ENCODE measurements around the gene OSGIN1.

The OSGIN1 gene

GRCh38 chr16:83970430-83970815 is 17.4 kb downstream of the OSGIN1 start:
- in situ Hi-C loops (cut with MboI; ENCODE audit: low pct_unique_long_range_greater_than_20kb, low sequenced_read_pairs, unreplicated experiment): loop anchor here (25.0 kb wide), 1 partner anchor 92 kb away; no protein-coding TSS in a partner anchor
- DNase-seq (ENCODE audit: low spot score): no peak
- no peak for TF ChIP-seq CTCF (IDR thresholded peaks at IDR 0.05; ENCODE audit: extremely low read depth, insufficient read depth, missing control alignments)

- DNase-seq (ENCODE audit: low spot score): no peak
- no peak for TF ChIP-seq CTCF (IDR thresholded peaks at IDR 0.05; ENCODE audit: extremely low read depth, insufficient read depth, missing control alignments)
- in situ Hi-C loops (cut with MboI; ENCODE audit: low pct_unique_long_range_greater_than_20kb, low sequenced_read_pairs, unreplicated experiment): loop anchor here (25.0 kb wide), 1 partner anchor 91 kb away; no protein-coding TSS in a partner anchor
Measured at GRCh38 chr16:83971165-83972130, 18.4 kb downstream of the OSGIN1 start.

- DNase-seq (ENCODE audit: low spot score): no peak
- no peak for TF ChIP-seq CTCF (IDR thresholded peaks at IDR 0.05; ENCODE audit: extremely low read depth, insufficient read depth, missing control alignments)
- in situ Hi-C loops (cut with MboI; ENCODE audit: low pct_unique_long_range_greater_than_20kb, low sequenced_read_pairs, unreplicated experiment): loop anchor here (25.0 kb wide), 1 partner anchor 90 kb away; no protein-coding TSS in a partner anchor
Measured at GRCh38 chr16:83972256-83973008, 19.4 kb downstream of the OSGIN1 start.

- no peak for TF ChIP-seq CTCF (IDR thresholded peaks at IDR 0.05; ENCODE audit: extremely low read depth, insufficient read depth, missing control alignments)
- in situ Hi-C loops (cut with MboI; ENCODE audit: low pct_unique_long_range_greater_than_20kb, low sequenced_read_pairs, unreplicated experiment): loop anchor here (25.0 kb wide), 1 partner anchor 89 kb away; no protein-coding TSS in a partner anchor
- no peak for DNase-seq (ENCODE audit: low spot score)
Measured at GRCh38 chr16:83973077-83973476, 20.0 kb downstream of the OSGIN1 start.

GRCh38 chr16:83973581-83974385 is 20.7 kb downstream of the OSGIN1 start:
- in situ Hi-C loops (cut with MboI; ENCODE audit: low pct_unique_long_range_greater_than_20kb, low sequenced_read_pairs, unreplicated experiment): loop anchor here (25.0 kb wide), 1 partner anchor 89 kb away; no protein-coding TSS in a partner anchor
- DNase-seq (ENCODE audit: low spot score): no peak
- TF ChIP-seq CTCF (IDR thresholded peaks at IDR 0.05; ENCODE audit: extremely low read depth, insufficient read depth, missing control alignments): no peak

- no peak for DNase-seq (ENCODE audit: low spot score)
- in situ Hi-C loops (cut with MboI; ENCODE audit: low pct_unique_long_range_greater_than_20kb, low sequenced_read_pairs, unreplicated experiment): loop anchor here (25.0 kb wide), 1 partner anchor 88 kb away; no protein-coding TSS in a partner anchor
- TF ChIP-seq CTCF (IDR thresholded peaks at IDR 0.05; ENCODE audit: extremely low read depth, insufficient read depth, missing control alignments): no peak
Measured at GRCh38 chr16:83974475-83974874, 21.4 kb downstream of the OSGIN1 start.

Measured in GM13977 (cell line).